Measurements from ENCODE around the gene RASL12.
A peak's percentile ranks its signal among the peaks of the same experiment; 100 is the strongest.

The RASL12 gene

DNA sequence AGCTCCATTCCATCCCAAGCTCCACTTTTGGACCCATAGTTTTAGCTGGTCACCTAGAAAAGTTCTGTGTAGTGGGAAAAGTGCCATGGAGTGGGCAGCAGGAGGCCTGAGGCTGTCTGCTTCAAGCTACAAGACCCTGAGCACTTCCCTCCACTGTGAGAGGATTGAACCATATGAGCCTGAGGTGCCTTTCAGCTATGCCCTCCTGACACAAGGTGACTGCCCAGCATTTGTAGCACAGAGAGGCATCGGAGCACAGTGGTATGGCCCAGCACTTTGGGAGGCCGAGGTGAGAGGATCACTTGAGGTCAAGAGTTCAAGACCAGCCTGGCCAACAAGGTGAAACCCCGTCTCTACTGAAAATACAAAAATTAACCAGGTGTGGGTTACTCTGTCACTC lies 4.8 kb upstream of the RASL12 start:
- DNase-seq = no peak

DNA sequence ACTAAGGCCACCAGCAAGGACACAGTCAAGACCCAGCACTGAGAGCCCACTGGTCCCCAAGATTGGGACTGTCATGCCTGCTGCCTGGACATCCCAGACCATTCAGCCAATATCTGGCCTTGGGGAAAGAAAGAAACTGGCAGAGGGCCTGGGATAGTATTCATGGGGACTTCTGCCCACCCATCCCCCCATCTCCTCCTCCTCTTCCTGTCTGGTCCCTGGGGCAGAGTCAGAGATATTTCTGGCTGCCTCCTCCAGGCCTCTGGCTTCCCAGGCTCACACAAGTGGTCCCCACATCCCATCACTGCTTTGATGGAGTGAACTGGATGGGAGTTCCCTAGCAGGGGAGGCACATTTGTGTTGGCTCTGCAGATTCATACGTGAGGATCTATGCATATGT lies 4.2 kb upstream of the RASL12 start:
- DNase-seq = no peak

DNA sequence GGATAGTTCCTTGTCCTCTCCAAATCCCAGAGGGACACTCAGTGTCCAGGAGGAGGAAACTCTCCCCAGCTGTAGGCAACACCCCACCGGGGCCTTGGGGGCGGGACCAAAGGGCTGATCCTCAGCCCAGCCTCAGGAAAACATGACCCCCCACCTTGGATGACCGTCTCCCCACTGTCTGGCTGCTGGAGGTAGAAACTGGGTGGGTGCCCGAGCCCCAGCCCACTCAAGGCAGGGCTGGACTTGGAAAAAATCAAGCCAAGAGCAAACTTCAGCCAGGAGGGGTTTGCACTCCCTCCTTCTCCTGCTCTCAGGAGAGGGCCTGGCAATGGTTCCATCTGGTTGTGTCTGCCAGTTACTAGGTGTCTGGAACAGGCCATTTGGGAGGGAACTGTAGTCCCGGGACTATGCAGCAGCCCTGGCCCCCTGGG lies 3.6 kb upstream of the RASL12 start:
- no peak for DNase-seq

DNA sequence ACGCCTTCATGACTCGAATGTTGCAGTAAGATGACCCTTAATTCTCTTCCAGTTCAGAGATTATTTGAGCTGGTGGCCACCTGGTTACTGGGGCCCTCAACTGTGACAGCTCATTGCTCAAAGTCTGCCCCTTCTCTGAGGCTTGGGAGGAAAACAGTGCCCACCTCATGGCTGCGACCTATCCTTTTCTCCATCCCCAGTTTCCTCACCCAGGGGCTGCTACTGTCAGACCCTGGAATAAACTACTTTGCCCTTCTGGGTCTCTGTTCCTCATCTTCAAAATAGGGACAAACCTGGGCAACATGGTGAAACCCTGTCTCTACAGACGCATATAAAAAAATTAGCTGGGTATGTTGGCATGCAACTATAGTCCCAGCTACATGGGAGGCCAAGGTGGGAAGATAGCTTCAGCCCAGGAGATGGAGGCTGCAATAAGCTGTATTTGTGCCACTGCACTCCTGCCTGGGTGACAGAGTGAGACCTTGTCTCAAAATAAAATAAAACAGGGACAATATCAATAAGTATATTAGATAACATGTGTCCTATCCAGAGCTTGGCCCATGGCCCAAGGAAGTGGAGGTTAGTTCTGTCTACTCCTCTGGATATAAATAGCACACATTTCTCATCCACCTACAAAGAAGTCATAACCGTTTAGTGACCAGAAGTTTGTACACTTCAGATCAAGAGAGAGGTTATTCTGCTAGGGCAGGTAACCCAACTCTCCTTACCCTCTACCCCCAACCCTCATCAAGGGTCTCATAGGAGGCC lies 2.2 kb upstream of the RASL12 start:
- DNase-seq = no peak

DNA sequence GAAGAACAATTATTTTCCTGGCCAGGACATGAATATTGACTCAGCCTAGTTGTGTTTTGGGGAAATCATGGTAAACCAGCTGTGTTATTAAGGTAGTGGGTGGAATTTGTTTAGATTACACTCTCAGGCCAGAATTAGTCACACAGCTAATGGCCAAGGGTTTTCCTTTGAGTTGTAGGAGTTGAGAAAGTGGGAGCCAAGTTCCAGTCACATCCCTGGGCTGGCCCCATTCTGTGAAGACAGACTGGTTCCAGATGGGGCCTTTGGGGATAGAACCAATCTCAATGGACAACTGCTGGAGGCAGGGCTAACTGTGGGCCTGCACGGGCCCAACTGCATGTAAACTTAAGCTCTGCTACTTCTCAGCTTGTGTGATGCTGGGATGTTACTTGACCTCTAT lies 1.4 kb upstream of the RASL12 start:
- no peak for DNase-seq

DNA sequence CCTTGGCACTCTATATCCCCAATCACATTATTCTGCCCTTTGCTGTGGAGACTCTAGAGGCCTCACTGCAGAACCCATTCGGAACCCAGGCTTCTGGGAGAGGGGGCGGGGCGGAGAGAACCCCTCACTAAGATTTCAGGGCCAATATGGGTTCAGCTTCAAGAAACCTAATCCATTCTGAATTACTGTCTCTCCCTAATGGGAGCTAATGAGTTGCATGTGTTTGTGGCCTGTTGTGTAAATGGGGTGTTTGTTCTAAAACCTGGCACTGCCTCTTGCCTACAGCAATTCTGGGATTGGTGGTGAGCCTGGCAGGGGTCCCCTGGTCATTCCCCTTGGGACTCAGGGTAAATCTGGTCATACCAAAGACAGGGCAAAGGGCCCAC lies 605 bp upstream of the RASL12 start:
- DNase-seq = no peak

DNA sequence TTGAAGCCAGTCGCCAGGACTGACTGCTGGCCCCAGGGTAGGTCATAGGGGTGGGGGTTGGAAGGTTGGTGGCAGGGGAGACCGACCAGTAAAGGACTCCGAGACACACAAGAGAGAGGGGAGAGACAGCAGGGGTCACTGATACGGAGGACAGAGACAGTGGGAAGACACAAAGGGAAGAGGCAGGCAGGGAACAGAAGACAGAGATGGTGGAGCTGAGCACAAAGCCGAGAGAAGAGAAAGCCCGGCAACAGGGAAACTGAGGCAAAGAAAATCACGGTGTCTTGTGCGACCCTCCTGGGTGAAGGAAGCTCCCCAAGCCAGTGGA lies 510 bp downstream of the RASL12 start:
- no peak for DNase-seq

DNA sequence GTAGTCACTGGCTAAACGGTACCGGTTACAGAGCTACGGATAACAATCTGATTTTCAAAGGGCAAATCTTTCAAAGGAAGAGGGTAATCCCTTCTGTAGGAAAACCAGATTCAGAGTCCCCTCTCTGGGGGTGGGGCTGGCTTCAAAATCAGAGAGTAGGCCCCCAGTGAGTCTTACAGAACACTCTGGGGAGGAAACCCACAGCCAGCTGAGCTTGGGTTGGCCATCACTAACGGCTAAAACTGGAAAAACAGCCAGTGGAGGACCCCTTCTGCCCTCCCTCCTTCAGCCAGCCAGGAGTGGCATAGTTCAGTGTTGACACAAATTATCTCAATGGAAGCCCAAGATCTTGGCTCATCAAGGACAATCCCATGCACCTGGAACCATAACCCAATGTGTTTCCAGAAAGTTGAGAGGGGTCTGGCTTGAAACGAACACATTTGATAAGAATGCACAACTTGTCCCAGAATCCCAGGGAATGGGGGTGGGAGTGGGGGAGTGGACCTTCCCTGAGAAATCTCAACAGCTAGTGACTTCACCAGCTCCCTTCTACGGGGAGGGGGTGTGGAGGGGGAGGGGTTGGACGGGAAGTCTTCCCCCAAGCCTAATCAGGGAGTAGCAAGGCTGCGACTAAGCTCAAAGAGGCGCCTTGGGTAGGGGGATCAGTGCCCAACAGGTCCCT lies 1.0 kb downstream of the RASL12 start:
- peak; percentile 23 for DNase-seq

DNA sequence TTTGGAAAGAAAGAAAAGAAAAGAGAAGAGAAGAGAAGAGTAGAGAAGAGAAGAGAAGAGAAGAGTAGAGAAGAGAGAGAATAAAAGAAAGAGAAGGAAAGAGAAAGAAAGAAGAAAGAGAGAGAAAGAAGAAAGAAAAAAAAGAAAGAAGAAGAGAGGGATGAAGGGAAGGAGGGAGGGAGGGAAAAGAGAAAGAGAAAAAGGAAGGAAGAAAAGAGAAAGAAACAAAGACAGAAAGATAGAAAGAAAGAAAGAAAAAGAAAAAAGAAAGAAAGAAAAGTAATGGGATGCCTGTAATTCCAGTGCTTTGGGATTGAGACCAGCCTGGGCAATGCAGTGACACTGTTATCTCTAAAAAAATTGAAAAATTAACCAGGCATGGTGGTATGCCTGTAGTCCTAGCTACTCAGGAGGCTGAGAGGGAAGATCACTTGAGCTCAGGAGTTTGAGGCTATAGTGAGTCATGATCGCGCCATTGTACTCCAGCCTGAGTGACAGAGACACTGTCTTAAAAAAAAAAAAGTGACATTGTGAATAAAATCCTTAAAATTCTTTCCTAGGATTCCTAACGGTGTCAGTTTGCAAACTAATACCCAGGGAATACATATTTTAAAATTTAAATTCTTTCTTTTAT lies 1.7 kb downstream of the RASL12 start:
- no peak for DNase-seq

DNA sequence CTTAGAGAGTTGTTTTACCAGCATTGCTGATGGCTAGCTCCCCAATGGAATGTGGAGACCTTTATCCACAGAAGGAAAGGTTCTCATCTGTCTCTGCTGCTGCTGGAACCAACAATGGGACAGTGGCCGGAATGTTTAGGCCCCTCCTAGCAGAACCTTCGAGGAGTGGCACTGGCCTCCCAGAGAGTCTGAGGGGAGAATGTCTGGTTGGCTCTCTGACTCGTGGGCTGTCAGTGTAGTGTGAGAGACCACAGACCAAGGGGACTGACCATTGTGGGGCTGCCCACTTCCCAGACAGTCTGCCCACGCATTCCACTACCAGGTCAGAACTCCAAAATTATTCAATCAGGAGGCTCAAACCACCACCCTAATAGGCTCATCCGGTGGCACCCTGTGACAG lies 5.1 kb downstream of the RASL12 start:
- DNase-seq = no peak

DNA sequence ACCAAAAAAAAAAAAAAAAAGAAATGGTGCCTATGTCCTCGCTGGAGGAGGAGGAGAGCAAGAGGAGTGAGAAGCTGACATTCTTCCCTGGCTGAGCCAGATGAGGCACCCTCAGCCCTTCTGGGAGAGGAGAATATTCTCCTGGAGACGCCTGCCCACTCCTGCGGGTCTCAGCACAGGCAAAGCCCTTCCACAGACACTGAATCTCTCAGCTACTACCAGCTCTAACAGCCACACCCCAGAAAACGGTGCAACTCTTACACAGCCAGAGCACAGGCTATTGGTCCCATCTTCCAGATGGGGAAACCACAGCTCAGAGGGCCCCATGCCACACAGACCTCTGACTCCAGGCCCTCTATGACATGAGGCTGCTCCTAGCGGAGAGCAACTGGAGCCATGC lies 5.7 kb downstream of the RASL12 start:
- DNase-seq = no peak

DNA sequence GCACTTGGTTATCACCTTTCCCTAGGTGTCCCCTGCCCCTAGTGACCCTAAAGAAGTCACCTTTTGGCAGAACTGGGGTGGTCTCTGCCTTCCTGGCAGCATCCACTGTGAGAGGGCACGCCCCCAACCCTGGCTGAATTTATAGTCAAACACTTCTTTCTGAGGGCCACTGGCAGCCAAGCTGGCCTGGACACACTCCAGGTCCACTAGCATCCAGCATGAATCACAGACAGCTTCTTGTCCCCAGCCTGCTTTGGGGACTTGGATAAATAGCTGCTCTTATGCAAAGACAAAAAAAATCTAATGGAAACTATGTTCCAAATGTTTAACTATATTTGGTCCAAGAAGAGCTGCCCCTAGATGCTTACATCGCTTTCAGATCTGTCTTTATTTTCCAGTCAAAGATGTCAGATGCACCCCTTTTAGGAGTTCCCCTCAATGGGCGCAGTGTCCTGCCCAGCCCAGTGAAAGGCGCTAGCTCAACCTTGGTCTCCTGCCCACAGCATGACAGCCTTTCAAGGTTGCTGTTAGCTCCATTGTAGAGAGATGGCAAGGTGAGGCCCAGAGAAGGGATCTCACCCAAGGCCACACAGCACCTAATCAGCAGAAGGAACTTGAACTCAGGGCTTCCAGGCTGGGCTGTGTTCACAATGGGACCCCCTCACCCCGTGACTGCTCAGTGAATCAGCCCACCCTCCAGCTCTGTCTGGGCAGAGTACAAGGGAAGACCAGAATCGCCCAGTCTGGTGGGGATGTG lies 7.0 kb downstream of the RASL12 start:
- DNase-seq = no peak

DNA sequence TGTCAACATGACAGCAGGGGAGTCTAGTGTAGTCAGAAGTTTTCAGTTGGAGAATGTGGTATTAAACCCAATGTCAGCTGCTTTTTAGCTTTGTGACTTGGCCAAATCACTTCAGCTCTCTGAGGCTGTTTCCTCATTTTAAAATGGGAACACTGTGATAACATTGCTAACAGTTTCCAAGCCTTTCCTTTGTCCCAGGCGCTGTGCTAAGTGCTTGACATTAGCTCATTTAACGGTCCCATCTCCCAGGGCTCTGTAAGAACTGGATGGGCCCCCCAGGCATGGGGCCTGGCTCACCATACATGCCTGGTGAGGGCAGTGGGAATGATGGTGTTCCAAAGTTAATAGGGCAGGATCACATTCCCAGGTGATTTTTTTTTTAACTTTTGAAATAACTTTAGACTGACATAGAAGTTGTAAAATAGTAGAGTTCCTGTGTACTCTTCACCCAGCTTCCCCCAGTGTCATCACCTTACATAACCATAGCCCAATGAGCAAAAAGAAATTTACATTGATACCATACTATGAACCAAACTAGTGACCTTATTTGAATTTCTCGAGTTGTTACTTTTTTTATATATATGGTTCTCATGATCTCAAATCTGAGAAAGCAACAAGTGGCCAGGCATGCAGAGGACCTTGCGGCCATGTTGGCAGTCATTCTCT lies 7.7 kb downstream of the RASL12 start:
- no peak for DNase-seq

DNA sequence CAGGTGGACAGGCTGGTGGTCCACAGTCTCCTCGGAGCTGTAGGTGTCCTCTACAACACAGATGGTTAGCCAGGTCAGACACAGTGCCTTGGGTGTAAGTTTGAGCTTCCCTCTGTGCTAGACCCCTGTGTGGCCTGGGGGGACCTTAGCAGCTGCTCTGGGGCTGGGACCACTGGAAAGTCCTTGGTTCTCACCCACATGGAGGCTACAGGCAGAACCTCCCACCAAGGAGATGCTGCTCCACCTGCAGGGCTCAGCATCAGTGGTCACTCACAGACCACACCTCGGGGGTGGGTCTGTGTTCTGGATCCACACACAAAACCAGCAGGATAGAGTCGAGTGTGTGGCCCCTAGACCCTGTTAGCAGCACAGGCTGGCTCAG lies 8.4 kb downstream of the RASL12 start:
- no peak for DNase-seq

DNA sequence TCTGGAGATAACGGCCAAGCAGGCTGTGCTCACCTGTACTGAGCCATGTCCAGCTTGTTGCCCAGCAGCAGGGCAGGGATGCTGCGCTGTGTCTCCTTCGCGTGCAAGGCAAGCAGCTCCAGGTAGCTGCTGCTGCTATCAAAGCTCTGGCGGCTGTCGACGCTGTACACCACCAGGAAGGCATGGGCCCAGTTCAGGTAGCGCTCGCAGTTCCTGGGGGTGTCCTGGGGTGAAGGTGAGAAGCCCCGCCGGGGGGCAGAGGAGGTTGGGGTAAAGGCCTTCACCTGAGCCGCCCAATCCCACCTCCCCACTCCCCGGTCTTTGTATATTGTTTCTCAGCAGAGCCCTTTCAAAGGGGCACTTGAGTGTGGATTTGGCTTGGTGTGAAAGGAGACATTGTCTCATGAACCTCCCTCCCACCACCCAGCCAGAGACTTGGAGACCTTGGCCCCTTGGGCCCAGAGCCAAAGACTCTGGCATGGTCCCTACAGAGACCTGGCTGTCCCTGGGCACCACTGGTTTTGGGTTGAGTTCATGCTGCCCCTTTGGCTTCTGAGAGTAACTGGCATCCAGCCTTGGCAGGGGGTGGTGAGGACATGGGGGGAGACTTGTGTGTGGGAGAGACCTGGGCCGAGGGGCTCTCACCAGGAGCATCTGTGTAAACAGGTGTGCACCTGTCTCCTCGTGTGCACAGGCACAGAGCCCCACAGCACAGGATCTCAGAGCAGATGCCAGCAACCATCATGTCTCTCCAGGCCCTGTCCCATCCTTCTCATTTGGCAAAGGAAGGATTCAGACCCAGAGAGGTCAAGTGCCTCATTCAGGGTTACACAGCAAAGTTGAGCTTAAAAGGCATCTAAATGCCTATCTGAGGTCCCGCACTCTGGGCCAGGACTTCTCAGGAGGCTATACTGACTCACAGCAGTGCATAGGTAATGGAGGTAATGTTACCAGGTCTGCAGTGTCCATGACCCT lies 9.1 kb downstream of the RASL12 start:
- DNase-seq = no peak

DNA sequence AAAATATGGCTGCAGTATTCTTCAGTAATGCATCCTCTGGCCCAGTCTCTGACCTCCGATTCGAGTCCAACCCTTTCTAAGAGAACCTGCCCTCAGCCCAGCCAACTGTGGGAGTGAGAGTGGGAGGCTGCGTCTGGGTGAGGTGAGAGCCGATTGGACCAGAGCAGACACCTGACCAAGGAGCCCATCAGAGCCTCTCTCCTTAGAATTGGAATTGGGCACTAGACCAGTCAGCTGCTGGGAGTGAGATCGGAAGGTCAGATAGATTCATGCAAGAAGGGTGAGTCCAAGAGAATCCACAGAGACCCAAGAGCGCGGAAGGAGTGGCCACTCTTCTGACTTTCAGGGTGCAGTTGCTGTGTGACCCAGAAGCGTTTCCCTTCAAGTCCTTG lies 10.2 kb downstream of the RASL12 start:
- DNase-seq = no peak

DNA sequence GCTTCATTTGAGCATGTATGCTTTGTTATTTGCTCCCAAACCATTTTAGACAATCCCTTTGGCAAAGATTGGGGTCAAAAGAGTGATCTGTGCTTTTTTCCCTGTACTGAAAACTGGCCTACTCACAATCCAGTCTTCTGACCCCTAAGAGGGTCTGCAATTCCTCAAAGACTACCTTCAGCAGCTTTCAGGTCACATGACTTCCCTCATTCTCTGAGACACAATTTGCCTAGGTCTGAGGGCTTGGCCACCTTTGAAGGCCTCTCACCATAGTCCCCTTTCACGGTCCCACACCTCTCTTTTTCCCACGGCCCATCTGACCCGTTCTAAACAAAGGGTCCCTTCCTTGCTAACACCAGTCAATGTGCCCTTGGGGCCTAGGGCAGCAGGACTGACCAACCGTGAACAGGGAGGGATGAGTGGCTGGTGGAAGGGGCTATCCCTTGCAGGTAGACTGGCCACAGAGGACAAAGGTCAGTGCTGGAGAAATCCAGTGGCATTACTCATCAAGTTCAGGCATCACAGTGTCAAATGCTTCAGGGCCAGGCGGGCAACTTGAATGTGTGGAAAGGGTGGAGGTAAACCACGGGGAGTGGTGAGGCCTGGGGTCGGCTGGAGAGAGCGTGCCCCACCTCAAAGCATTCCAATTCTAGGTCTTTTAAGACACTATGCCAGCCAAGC lies 10.8 kb downstream of the RASL12 start:
- no peak for DNase-seq

DNA sequence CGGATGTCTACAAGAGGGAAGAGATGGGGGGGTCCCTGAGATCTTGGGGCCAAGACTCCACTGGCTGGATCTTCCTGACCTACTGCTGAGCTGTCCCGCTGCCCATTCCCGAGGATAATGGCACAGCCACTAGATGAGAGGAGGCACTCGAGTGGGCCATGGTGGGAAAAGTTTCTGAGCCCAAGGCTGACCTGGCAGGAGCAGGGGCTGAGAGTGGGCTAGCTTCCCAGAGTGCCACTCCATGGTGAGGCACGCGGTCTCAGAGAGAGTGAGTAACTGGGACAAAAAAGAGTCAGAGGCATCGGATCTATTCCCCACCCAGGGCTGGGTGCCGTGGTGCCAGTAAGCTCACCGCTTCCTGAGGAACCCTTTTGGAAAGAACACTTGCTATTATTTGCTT lies 11.7 kb downstream of the RASL12 start:
- DNase-seq = no peak

DNA sequence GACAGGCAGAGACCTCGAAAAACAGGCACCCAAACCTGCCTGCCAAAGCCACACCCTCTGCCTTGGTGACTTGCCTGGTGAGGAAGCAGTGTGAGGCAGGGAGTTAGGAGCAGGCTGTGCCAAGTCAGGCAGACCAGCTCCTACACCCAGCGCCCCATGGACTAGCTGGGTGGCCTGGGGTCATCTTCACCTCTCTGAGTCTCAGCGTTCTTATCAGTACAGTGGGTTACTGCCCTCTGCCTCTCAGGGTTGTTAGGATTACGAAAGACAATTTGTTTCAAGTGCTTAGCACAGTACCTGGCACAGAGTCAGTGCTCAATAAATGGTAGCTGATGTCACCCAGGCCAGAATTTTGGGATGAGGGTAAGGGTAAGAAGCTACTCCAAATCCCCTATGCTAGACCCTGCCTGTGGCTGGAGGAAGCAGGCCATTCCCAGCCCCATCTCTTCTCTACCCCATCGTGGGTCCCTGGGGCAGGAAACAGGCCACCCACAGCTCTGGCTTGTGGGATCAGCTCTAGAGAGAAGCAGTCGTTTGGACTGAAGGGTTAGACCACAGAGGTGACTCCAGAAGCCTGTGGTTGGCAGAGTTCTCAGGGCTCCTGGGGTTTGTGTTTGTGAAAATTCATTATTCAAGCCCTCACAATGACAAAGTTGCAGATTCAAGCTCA lies 12.5 kb downstream of the RASL12 start:
- no peak for DNase-seq

DNA sequence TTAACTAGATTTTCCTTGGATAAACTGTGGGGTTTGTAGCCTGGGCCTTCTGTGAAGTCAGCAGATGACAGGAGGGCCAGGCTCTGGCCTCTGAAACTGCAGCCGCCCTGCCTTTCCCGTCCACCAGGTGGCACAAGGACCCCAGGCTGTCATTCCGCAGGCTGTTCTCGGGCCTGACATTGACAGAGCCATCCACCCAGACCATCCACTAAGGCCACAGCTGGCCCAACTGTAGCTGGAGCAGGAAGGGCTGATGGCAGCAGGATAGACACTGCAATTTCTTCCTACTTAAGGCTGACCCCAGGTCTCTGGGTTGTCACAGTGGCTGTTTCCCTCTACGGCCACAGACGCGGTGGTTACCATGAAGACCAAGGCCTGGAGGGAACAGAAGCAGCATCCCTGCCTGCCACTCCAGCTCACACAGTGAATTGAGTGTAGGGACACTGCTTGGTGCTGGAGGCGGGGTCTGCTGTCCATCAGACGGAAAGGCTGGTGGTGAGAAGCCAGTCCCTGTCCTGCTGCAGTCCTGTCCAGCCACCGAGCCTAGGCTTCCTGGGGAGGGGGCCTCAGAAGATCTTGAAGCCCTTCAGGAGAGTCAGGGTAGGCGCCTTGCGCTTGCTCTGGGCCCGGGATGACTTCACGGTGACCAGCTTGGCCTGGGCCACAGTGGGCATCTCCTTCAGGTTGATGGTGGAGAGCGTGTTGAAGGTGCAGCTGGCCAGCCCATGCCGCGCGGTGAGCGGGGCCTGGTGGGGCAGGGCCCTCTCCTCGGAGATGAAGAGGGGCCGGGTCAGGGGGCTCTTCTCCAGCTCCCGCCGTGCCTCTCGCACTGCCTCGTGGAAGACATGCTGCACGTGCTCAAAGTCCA lies 13.2 kb downstream of the RASL12 start:
- DNase-seq = peak; percentile 88

Measured in NCI-H82 (cell line).